Endothelial cell of umbilical vein (primary cell): ENCODE results near the gene KRT76. TPM values are rescaled to one million over a fixed set of nuclear protein-coding genes. Genes with fewer than 3 reads are reported as not detected.

Experiments used
- BruUV-seq: library from RNA; stranded (reverse); fragments of 400-500 nt; replicated peaks from 2 replicates; lab custom pipeline; 2021; lab: Mats Ljungman, UMichigan
- CTCF ChIA-PET: fragments of 300-600, 350-600 bp; sonication (Branson Sonifier 250); formaldehyde crosslinking; loops from one replicate; lab custom pipeline; 2021; ENCODE audit warnings: antibody characterized with exemption, inconsistent platforms; lab: Charles Lee
- POLR2A ChIA-PET: fragments of 300-600, 350-600 bp; sonication (Branson Sonifier 250); formaldehyde crosslinking; loops from one replicate; lab custom pipeline; 2021; ENCODE audit warnings: antibody characterized with exemption, inconsistent platforms; lab: Charles Lee
- DNase-seq: peaks from one replicate; pipeline ENCODE4 v3.0.0-alpha.2; 2011; ENCODE audit warnings: low read depth, low spot score
- FAIRE-seq: peaks from 2 replicates; lab custom pipeline; 2011; peaks lifted over from hg19 to GRCh38; lab: Jason Lieb, UNC
- H2AFZ ChIP-seq: 2 replicates; pipeline ENCODE4 v1.6.0; 2012; ENCODE audit warnings: low read depth, low read length, control low read depth, inconsistent platforms
- H3K27ac ChIP-seq: 2 replicates; pipeline ENCODE4 v1.5.1; 2011; ENCODE audit warnings: low read depth, mild to moderate bottlenecking, control low read depth, low read length, moderate library complexity; ENCODE audit not compliant: insufficient read depth
- H3K27me3 ChIP-seq, 2 experiments: 2 replicates each; pipeline versions ENCODE4 v1.6.0 to v1.6.1; 2011; ENCODE audit warnings: low read length in 2 of 2, mixed read lengths in 1 of 2; ENCODE audit not compliant: control insufficient read depth in 2 of 2, insufficient read depth in 2 of 2
- H3K36me3 ChIP-seq, 2 experiments: 2 replicates in 1 of 2; 3 replicates in 1 of 2; pipeline ENCODE4 v1.5.1; 2011; ENCODE audit warnings: low read length in 2 of 2, mild to moderate bottlenecking in 1 of 2, moderate library complexity in 1 of 2; ENCODE audit not compliant: control insufficient read depth in 2 of 2, insufficient read depth in 2 of 2; ENCODE audit errors: extremely low read depth in 1 of 2
- H3K4me1 ChIP-seq: 3 replicates; pipeline ENCODE4 v1.5.1; 2011; ENCODE audit warnings: mild to moderate bottlenecking, low read length; ENCODE audit not compliant: control insufficient read depth, insufficient read depth; ENCODE audit errors: extremely low read depth
- H3K4me2 ChIP-seq: 2 replicates; pipeline ENCODE4 v1.6.1; 2011; ENCODE audit warnings: low read length, control low read depth, mixed read lengths; ENCODE audit not compliant: insufficient read depth
- H3K4me3 ChIP-seq, 3 experiments: fragments of 200-600 bp in 1 of 3; sonication (generic), shearing (Covaris generic) in 1 of 3; replicated peaks in 1 of 3; 2 replicates each; pipeline ENCODE4 v1.5.1; 2011 to 2016; ENCODE audit warnings: control low read depth in 3 of 3, low read length in 3 of 3, mild to moderate bottlenecking in 2 of 3, inconsistent platforms in 1 of 3, low read depth in 1 of 3, moderate library complexity in 1 of 3; ENCODE audit not compliant: insufficient read depth in 1 of 3
- H3K79me2 ChIP-seq: 2 replicates; pipeline ENCODE4 v1.6.0; 2012; ENCODE audit warnings: low read length, inconsistent platforms; ENCODE audit not compliant: control insufficient read depth, insufficient read depth
- H3K9ac ChIP-seq: replicated peaks from 2 replicates; pipeline ENCODE3; 2011; ENCODE audit warnings: low read length, control low read depth; ENCODE audit not compliant: insufficient read depth; ENCODE audit errors: extremely low read depth
- H3K9me1 ChIP-seq: replicated peaks from 3 replicates; pipeline ENCODE4 v1.6.0; 2011; ENCODE audit warnings: mild to moderate bottlenecking, low read length; ENCODE audit not compliant: control insufficient read depth, insufficient read depth; ENCODE audit errors: extremely low read depth
- H3K9me3 ChIP-seq: replicated peaks from 2 replicates; pipeline ENCODE4 v1.5.1; 2012; ENCODE audit warnings: low read length, inconsistent platforms; ENCODE audit not compliant: control insufficient read depth, insufficient read depth
- H4K20me1 ChIP-seq: replicated peaks from 2 replicates; pipeline ENCODE3; 2011; ENCODE audit warnings: mild to moderate bottlenecking, low read length; ENCODE audit not compliant: control insufficient read depth, insufficient read depth; ENCODE audit errors: extremely low read depth
- EZH2 ChIP-seq: IDR thresholded peaks from 2 replicates; pipeline ENCODE4 v1.6.1; 2012; ENCODE audit warnings: borderline replicate concordance, low read depth, mild to moderate bottlenecking, moderate library complexity, low read length, inconsistent platforms; ENCODE audit not compliant: severe bottlenecking
- FOS ChIP-seq: IDR thresholded peaks from 2 replicates; pipeline ENCODE4 v1.6.1; 2011; ENCODE audit warnings: mild to moderate bottlenecking, low read length, moderate library complexity, borderline replicate concordance; ENCODE audit not compliant: insufficient read depth
- GATA2 ChIP-seq: IDR thresholded peaks from 2 replicates; pipeline ENCODE4 v1.7.0; 2011; ENCODE audit warnings: low read depth, mild to moderate bottlenecking, moderate library complexity, mixed read lengths, low read length; ENCODE audit not compliant: insufficient read length, insufficient read depth
- JUN ChIP-seq: IDR thresholded peaks from 2 replicates; pipeline ENCODE4 v1.6.1; 2011; ENCODE audit warnings: borderline replicate concordance, low read depth; ENCODE audit not compliant: insufficient read length, insufficient read depth
- MYC ChIP-seq: IDR thresholded peaks from one replicate; pipeline ENCODE4 v1.6.1; 2011; ENCODE audit warnings: mild to moderate bottlenecking, low read depth, low read length
- POLR2A ChIP-seq: IDR thresholded peaks from 2 replicates; pipeline ENCODE4 v1.6.1; 2012; ENCODE audit warnings: low read depth, mild to moderate bottlenecking, control low read depth, low read length
- POLR2AphosphoS5 ChIP-seq: IDR thresholded peaks from 2 replicates; pipeline ENCODE4 v1.6.1; 2012; ENCODE audit warnings: low read depth, mild to moderate bottlenecking, control low read depth, low read length, moderate library complexity; ENCODE audit not compliant: insufficient read depth
- dilution Hi-C: fragments of 300-500 bp; cut with MboI; formaldehyde crosslinking; loops from one replicate; pipeline ENCODE4 v1.15.0; 2019; ENCODE audit warnings: low sequenced_read_pairs; ENCODE audit not compliant: extremely low pct_ligation_motif_present
- intact Hi-C: fragments of 100-400 bp; cut with micrococcal nuclease; formaldehyde crosslinking; loops from one replicate; pipeline ENCODE4 v1.10.0; 2022
- polyA plus RNA-seq, 4 experiments: library from polyadenylated mRNA; depleted of rRNA in 3 of 4; stranded (reverse) in 3 of 4; unstranded in 1 of 4; fragments of >200 nt; gene quantifications; 2 replicates each; pipeline versions ENCODE4 v1.2.1 to v1.2.3, GENCODE V29; 2011 to 2012; ENCODE audit warnings: missing spikeins in 1 of 4
- total RNA-seq: library from RNA; stranded (reverse); gene quantifications from 2 replicates; pipeline ENCODE4 v1.2.3, GENCODE V29; 2021

The KRT76 gene
- total and polyA plus RNA-seq, 2 donors (not counting 3 experiments of a cell fraction or from before 2014, with no cell fraction given): not detected

- TF ChIP-seq POLR2AphosphoS5: no peak
- no peak for TF ChIP-seq FOS
- TF ChIP-seq MYC: no peak
- no peak for TF ChIP-seq JUN
- TF ChIP-seq POLR2A: no peak
- H3K27ac ChIP-seq: no peak overlapping the region
- dilution Hi-C loops (no loop called here), intact Hi-C loops (no loop called here)
- no peaks in the 10 kb centered on the region for H3K79me2 ChIP-seq
- H4K20me1 ChIP-seq: no peaks in the 10 kb centered on the region
- H3K4me3 ChIP-seq: no peak overlapping the region
- POLR2A ChIA-PET: no interaction called here
- no peak for FAIRE-seq
- BruUV-seq: no TSS peak
- H3K9me3 ChIP-seq: no peaks in the 10 kb centered on the region
- H3K4me2 ChIP-seq: no peak overlapping the region
- no peaks in the 10 kb centered on the region for H3K4me1 ChIP-seq
- H3K9ac ChIP-seq: no peak overlapping the region
- no peak for DNase-seq
- peaks cover 0 to 4% of the 10 kb centered on the region in 2 experiments for H3K27me3 ChIP-seq
- H2AFZ ChIP-seq: no peak overlapping the region
- H3K36me3 ChIP-seq: no peaks in the 10 kb centered on the region
- CTCF ChIA-PET: no interaction called here
- H3K9me1 ChIP-seq: no peaks in the 10 kb centered on the region
Measured at GRCh38 chr12:52759218-52759617, 17.9 kb downstream of the KRT76 start.

DNA sequence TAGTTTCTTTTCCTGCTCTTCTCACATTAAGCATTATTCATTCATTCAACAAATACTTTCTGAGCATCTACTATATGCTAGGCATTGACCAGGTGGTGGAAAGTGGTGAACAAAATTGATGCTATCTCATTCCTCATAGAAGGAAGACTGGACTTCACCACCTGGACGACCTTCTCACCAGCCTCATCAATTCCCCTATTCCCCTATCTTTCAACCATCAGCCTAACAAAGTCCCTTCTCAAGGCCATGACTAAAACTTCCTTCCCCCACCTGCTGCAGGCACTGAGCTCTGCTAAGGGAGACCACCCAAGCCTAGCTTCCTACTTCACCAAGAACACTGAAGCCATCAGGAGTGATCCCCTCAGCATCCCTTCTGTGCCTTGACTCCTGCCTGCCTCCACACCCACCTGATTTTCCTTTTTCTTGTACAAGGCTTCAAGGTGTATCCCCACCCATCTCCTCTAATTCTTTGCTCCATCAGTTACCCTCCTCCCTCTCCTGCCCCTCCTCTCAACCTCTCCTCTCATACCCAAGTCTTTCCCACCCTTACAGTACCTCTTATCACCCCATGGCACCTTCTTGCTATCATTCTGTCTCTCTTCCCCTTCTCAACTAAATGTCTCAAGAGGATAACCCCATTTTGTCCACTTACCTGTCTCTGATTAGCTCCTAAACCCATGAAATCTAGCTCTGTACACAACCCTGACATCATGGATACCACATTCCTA is 19.5 kb downstream of the KRT76 start:
- Histone ChIP-seq H3K36me3 (no peaks in the 10 kb centered on the region), H3K4me1 (no peaks in the 10 kb centered on the region), H3K9me1 (no peaks in the 10 kb centered on the region), H3K27ac (no peak overlapping the region), H3K9me3 (no peaks in the 10 kb centered on the region), H3K4me2 (no peak overlapping the region), H3K9ac (no peak overlapping the region), H3K4me3 (no peak overlapping the region), H3K27me3 (peaks cover 0 to 4% of the 10 kb centered on the region in 2 experiments), H2AFZ (no peak overlapping the region), H4K20me1 (no peaks in the 10 kb centered on the region), H3K79me2 (no peaks in the 10 kb centered on the region)
- TF ChIP-seq GATA2 (no peak), EZH2 (no peak), POLR2AphosphoS5 (no peak)
- intact Hi-C loops: no loop called here
- FAIRE-seq (no peak), DNase-seq (no peak)
- POLR2A ChIA-PET: no interaction called here
- no TSS peak for BruUV-seq
- dilution Hi-C loops: no loop called here
- CTCF ChIA-PET: no interaction called here
